HG03175 (cell line): ENCODE results near the gene CHST13.

ENCODE experiments used
- ATAC-seq: cut with Tn5 transposase; IDR thresholded peaks from one replicate; pipeline ENCODE4 v1.9.1; 2021; ENCODE audit warnings: mild to moderate bottlenecking, moderate library complexity; ENCODE audit not compliant: unreplicated experiment

The CHST13 gene

DNA sequence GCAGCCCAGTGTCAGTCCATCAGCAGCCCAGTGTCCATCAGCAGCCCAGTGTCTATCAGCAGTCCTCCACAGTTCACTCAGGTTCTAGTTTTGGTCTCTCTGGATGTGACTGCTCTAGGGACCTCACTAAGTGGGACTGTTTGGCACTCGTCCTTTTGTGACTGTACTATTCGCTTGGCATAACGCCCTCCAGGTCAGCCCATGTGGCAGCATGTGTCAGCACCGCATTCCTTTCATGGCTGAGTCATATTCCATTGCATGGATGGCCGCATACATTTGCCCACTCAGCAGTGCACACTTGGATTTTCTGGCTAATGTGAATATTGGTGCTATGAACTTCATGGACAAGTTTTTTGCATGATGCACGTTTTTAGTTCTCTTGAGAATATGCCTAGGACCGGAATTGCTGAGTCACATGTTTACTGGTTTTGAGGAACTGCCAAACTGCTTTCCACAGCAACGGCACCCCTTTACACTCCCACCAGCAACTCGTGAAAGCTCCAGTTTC lies 16.4 kb downstream of the CHST13 start:
- no peak for ATAC-seq

DNA sequence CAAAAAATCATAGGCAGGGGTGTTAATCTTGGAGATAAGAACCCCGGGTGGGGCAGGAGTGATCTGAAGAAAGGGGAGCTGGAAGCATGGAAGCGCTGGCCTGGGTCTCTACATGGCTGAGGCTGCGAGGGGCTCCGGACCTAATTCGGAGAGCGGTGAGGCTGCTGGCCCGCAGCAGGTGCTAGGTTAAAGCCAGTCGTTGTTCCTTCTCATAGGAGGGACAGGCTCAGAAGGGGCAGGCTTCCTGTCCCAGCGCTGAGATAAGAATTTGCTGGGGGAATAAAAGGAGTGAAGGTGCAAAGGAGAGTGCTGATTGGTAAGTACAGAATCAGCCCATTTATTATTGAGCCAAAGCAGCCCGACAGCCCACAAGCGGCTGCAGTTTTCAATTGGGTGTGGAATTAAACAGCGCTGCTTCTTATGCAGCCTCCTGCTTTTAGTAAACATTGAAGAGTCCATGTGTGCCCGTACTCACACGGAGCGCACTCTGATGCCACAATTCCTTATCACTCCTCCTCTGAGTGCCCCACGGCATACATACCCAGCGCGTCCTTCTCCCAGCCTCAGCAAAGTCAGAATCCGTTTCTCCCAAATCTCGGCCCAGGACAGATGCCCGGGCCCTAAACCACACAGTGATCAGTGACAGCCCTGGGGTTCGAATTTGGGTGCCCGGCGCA lies 17.1 kb downstream of the CHST13 start:
- ATAC-seq: no peak

GRCh38 chr3:126541628-126542339 lies 17.8 kb downstream of the CHST13 start:
- no peak for ATAC-seq

- ATAC-seq: no peak
Observed at GRCh38 chr3:126542340-126543241, 18.6 kb downstream of the CHST13 start.

GRCh38 chr3:126543457-126544061 lies 19.6 kb downstream of the CHST13 start:
- ATAC-seq: no peak

- ATAC-seq: no peak
Observed at GRCh38 chr3:126544596-126545281, 20.8 kb downstream of the CHST13 start.

DNA sequence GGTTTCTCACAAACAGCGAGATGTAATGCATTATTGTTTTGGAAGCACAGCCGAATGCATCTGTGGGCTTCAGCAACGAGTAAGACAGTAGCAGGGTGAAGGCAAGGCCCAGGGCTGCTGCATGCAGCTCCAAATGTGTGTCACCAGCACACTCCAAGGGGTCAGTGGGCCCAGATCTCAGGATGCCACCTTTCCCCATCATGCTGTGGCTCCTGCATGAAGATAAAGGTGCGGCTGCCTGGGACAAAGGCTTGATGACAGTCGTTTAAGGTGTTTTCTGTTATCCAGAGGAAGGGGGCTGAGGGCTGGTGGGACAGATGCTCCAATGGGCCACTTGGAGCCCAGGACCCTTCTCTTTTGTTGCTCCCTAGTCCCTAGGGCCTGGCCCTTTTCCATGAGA lies 21.6 kb downstream of the CHST13 start:
- no peak for ATAC-seq

- no peak for ATAC-seq
Observed at GRCh38 chr3:126546013-126546412, 22.1 kb downstream of the CHST13 start.

- no peak for ATAC-seq
Observed at GRCh38 chr3:126546549-126547239, 22.7 kb downstream of the CHST13 start.

GRCh38 chr3:126547721-126548120 lies 23.8 kb downstream of the CHST13 start:
- ATAC-seq: no peak

DNA sequence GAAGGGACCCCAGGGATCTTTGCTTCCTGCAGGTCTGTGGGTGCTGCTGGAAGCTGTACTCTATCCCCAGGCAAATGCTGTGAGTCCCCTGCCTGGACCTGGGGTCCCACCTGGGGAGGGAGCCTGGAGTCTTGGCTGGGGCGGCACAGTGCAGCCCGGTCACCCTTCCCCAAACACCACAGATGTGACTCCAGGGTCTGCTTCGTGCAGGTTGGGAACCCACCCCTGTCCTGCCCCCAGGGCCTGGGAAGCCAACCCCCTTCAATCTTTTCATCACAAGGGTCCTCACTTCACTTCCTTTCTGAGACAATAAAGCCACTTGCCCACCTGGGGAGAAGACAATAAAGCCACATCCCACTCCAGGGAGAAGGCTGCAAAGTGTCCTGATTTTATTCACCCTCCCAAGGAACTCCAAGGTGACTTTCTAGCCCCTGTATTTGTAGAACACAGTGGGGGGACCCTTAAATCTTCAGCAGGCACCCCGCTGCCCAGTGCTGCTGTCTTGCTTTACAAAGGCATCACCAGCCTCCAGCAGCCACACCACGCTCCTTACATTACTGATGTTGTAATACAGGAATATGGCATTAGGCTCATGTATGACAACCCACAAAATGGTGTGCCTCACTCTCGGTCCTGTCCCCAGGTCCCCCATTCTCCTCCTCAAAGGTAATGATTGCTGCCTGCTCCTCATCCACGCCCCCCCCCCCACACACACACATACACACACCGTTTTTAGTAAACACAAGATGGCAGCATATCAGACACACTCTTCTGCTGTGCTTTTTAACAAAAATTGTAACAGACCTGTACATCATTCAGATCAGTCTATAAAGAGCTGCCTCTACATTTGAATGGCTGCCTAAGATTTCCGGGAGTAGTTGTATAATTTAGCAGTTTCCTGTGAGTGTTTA lies 24.9 kb downstream of the CHST13 start:
- ATAC-seq: no peak

- no peak for ATAC-seq
Observed at GRCh38 chr3:126549861-126550487, 26.0 kb downstream of the CHST13 start.

GRCh38 chr3:126550488-126551051 lies 26.6 kb downstream of the CHST13 start:
- no peak for ATAC-seq

GRCh38 chr3:126551121-126551838 lies 27.3 kb downstream of the CHST13 start:
- no peak for ATAC-seq

DNA sequence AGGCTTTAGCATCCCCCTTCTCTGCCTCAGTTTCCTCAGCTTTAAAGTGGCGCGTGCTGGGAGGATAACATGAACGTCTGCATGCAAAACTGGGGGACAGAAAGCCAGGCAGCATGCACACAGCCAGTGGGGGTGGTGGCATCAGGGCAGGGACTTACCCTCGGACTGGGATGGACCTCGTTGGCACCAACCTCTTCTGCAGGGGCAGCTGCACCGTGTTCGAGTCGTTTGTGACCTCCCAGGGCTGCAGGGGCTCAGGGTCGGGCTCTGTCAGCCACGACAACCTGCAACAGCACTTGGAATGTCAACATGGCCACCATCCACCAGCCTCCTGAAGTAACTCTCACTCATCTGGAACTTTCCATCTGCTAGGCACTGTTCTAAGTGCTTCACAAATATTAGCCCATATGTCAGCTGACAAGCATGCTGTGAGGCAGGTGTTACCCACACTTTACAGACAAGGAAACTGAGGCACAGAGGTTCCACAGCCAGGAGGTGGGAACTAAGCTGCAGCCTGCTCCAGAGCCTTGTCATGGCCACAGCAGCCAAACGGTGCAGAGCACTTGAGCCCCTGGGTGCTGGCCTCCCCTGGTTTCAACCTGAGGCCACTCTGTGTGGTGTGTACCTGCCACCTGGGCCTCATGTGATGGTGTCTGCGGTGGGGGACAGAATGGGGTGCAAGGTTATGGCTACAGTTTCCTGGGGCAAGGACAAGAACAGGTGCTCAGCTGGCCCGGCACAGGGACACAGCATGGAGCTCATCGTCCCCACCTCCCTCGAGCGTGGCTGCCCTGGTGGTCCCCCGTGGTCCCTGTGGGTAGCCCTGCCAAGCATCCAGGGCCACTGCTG lies 28.1 kb downstream of the CHST13 start:
- ATAC-seq: no peak

DNA sequence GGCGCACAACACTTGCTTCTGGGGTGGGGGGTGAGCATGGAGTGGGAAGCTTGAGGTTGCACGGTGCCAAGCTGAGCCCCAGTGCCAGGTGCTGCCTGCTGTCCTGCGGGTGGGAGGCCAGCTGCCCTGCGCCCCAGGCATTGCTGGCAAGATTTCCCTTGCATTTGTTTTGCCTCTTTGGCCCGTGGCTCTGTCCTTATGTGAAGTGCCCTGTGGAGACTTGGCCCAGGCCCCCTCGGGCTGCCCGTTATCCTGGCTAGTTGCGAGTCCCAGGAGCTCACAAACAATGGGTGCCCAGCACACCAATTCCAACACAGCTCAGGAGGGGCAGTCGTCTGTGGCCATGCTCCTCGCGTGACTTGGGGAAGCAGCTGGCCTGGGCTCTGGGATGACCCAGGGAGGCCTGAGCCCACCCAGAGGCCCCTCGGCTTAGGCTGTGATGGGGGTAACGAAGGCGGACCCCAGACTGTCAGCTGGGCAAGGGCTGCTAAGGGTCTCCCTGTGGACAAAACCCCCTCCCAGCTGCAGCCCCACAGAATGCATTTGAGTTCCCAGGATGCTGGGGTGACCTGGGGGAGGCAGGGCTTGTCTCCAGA lies 28.8 kb downstream of the CHST13 start:
- no peak for ATAC-seq
